ENCODE measurements around the gene PPFIA3.
"Not testable (repeated sequence)": the region's sequence is repeated elsewhere in the genome, so short reads cannot be mapped to it uniquely, and the experiment has no call there.

The PPFIA3 gene

DNA sequence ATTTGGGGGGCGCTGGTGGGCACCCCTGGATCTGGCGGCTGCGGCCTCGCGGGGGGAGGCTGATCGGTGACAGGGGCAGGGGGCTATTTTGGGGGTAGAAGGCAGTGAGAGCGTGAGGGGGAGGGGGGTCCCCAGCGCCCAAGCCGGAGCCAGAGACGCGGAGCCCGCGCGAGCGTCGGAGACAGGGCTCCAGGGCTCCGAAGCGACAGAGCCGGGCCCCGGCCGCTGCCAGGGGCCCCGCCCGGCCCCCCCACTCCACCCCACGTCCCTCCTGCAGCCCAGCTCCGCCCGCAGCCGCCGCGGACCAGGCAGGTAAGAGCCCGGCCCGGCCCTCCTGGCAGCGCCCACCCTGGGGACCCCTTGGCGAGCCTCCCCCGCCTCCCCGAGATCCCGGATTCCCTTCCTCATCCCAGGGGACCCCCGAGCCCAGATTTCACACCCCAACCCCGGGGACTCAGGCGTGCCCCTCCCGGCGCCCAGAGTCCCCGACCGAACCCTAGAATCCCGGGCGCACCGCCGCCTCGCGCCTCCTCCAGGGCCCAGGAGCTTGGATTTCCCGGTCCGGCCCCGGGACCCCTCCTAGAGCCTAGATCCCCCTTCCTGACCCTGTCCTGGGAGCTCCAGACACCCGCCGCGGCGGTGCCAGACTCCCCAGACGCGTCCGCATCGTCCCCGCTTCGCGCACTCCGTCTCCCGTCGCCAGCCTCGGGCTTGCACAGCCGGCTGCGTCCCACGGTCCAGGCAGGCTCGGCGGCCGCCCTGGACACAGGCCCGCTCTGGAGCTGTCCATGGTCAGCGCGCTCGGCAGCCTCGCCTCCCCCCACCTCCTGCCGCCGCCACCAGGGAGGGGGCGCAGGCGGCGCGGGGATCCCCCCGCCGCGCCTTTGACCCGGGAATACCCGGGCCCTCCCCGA is at the start of gene PPFIA3:
PPFIA3 (plus strand) TSS at position 134 of the 914 bp plus-strand sequence. CDS start 8,330 bp downstream, outside the sequence.
- no peak for DNase-seq (ENCODE audit: low read depth)

DNA sequence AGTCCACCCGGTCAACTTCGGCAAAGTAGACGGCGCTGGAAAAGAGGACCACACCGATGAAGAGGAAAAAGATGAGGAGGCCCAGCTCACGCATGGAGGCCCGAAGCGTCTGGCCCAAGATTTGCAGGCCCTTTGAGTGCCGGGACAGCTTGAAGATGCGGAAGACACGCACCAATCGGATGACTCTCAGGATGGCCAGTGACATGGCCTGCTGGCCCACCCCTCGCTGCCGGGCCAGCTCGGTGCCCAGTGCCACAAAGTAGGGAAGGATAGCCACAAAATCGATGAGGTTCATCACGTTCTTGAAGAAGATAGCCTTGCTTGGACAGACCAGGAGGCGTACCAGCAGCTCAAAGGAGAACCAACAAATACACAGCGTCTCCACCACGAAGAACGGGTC is 48.9 kb upstream of the PPFIA3 start:
- DNase-seq (ENCODE audit: low read depth), result no peak

DNA sequence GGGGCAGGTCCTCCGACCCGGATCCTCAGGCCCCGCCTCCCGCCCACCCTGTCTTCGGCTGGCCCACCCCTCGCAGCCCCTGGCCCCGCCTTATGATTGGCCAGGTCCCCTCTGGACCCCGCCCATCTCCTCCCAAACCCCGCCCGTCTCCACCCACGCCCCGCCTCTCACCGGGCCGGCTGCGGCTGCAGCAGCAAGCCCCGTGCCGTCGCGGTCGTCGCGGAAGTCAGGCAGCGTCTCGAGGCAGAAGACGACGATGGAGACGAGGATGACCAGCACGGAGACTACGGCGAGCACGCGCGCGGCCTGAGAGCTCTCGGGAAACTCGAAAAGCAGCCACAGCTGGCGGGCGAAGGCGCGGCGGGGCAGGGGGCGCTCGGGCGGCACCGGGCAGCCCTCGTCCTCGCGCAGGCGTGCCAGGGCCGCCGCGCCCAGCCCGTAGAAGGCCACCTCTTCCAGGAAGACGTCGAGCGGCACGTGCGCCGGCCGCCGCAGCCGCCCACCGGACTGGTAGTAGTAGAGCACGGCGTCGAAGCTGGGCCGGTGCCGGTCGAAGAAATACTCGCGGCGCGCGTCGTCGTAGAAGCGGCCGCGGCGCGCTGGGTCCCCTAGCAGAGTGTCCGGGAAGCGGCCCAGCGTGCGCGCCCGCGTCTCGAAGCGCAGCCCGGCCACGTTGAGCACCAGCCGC is 47.3 kb upstream of the PPFIA3 start:
- DNase-seq (ENCODE audit: low read depth), result no peak

DNA sequence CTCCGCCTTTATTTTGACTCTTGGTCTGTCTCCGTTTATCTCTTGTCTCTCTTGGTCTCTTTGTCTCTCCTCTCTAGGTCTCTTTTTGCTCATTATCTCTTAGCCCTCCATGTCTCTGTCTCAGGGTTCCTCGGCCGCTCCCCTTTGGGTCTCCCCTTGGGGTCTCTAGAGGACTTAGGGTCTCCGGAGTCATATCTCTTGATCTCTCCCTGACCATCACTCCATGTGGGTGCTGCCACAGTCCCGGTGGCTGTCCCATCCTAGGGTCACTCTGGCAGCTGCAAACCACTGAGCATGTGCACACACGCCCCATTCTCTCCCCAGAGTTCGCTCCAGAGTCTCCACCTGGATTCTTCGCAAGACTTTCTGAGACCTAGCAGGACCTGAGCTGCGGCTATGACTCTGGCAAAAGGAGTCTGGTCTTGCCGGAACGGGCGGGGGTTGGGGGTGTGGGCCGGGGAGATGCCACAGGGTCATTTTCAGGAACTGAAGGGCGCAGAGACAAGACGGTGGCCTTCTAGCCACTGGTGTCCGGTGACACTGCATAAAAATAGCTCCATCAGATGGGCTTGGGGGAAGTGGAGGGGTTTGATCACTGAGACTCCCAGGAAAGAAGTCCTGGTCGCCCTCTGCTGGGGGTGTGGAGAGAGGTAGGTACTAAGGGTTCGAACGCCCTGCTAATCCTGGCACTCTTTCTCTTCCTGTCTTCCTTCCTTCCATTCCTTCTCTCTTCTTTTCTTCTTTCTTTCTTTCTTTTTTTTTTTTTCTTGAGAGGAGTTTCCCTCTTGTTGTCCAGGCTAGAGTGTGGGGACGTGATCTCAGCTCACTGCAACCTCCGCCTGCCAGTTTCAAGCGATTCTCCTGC is 45.6 kb upstream of the PPFIA3 start:
- no peak for DNase-seq (ENCODE audit: low read depth)

DNA sequence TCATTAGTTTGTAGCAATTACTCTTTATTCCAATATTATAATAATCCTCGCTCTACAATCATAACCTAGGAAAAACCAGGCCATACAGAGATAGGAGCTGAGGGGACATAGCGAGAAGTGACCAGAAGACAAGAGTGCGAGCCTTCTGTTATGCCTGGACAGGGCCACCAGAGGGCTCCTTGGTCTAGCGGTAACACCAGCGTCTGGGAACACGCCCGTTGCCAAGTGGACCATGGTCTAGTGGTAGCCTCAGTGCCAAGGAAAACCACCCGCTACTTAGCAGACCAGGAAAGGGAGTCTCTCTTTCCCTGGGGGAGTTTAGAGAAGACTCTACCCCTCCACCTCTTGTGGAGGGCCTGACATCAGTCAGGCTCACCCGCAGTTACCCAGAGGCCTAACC is 44.5 kb upstream of the PPFIA3 start:
- not testable (repeated sequence) for DNase-seq (ENCODE audit: low read depth)

DNA sequence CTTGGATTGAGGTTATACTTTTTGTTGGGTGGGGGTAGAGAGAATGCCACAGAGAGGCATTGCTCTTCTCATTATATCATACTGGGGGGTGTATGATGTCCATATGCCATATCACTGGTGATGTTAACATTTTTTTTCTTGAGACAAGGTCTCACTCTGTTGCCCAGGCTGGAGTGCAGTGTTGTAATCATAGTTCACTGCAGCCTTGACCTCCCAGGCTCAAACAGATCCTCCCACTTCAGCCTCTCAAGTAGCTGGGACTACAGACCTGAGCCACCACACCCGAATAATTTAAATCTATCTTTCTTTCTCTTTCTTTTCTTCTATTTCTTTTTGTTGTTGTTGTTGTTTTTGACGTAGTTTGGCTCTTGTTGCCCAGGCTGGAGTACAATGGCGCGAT is 39.0 kb upstream of the PPFIA3 start:
- DNase-seq (ENCODE audit: low read depth), result no peak

DNA sequence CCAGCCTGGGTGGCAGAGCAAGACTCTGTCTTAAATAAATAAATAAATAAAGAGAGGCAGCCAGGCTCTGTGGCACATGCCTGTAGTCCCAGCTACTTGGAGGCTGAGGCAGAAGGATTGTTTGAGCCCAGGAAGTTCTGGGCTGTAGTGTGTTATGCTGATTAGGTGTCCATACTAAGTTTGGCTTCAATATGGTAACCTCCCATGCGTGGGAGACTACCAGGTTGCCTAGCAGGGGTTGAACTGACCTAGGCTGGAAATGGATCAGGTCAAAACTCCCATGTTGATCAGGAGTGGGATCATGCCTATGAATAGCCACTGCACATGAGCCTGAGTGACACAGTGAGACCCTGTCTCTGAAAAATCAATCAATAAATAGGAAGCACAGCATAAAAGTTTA is 38.1 kb upstream of the PPFIA3 start:
- DNase-seq (ENCODE audit: low read depth), result no peak

DNA sequence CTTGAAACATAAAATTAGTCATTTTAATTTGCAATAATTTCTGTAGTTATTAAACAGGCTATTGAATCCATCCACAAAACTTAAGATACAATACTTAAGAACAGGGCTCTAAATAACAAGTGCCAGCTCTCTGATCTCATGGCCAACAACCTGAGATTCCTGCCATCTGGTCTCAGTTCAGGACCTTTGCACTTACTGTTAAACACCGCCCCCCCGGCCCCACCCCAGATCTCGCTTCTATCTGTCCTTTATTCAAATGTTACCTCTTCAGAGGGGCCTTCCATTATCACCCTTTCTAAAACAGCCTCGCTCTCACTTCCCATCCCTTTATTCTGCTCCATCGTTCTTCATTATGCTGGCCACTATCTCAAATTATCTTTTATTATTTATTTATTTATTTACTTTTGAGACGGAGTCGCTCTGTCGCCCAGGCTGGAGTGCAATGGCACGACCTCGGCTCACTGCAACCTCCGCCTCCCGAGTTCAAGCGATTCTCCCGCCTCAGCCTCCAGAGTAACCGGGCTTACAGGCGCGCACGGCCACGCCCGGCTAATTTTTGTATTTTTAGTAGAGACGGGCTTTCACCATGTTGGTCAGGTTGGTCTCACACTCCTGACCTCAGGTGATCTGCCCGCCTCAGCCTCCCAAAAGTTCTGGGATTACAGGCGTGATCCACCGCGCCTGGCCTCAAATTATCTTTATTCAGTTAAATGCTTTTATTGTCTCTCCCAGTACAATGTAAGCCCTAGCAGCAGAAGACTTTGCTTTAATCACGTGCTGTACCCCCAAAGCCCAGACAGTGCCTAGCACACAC is 34.9 kb upstream of the PPFIA3 start:
- no peak for DNase-seq (ENCODE audit: low read depth)

DNA sequence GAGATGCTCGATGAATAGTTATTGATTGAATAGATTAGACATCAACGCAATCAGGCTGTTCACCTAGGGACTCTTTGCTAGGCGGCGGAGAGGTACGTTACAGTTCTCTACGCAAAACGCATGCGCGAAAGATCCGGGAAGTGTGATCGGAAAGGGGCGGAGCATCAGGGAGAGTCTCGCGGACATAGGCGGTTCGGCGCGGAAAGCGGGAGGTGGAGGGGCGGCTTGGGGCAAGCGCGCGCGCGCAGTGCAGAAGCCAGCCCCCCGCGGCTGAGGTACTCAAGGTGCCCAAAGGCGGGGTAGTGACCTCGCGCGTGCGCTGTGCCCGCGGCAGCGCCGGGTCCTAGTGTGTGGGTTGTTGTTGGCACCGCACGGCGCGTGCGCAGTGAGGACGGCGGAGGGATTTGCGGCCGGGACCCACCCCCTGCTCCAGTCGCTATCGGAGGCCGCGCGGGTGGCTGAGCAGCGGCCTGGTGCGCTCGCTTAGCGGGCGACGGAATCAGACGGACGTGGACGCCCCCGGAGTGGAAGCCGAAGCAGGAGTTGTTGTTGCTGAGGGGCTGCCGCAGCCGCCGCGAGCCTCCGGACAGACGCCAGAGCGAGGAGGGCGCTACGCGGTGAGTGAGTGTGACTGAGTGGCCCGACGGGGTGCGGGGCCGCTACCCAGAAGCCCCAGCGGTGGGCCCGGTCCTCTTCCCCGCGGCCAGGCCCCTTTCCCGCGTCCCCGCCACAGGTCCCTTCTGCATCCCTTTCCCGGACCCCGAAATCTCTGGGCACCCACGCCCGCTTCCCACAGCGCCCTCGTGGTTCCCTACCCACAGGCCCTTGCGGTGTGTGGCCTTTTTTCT is 34.1 kb upstream of the PPFIA3 start, which contains the start of gene SNRNP70:
SNRNP70 (plus strand) TSS at position 432 of the 848 bp plus-strand sequence. CDS start 964 bp downstream, outside the sequence.
- DNase-seq (ENCODE audit: low read depth), result peak; percentile 92

DNA sequence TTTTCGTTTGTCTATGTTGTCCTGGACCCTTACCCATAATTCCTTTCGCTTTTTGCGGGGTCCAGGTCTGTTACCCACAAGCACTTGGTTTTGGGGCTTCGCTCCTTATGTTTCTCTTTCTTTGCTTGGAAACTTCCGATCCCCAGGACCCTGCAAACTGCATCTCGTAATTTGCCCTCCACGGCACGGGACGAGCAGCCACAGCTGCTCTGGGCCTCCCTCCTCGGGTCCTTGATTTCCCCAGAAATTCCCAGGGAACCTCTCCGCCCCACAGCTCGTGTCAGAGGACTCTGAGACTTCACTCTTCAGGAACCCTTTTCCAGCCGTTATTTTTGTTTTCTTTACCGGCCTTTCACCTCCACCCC is 33.5 kb upstream of the PPFIA3 start:
- DNase-seq (ENCODE audit: low read depth), result no peak

DNA sequence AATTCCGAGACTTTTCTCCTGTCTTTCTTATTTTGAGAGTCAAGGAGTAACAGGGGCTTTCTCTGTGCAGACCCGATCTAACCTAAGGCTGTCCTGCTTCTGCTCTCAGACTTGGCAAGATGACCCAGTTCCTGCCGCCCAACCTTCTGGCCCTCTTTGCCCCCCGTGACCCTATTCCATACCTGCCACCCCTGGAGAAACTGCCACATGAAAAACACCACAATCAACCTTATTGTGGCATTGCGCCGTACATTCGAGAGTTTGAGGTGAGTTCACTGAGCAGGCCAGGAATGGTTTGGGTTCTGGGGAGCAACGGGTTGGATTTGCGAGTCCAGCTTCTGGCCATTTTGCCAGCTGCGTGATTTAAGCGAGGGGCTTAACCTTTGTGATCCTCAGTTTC is 33.0 kb upstream of the PPFIA3 start:
- DNase-seq (ENCODE audit: low read depth), result no peak

DNA sequence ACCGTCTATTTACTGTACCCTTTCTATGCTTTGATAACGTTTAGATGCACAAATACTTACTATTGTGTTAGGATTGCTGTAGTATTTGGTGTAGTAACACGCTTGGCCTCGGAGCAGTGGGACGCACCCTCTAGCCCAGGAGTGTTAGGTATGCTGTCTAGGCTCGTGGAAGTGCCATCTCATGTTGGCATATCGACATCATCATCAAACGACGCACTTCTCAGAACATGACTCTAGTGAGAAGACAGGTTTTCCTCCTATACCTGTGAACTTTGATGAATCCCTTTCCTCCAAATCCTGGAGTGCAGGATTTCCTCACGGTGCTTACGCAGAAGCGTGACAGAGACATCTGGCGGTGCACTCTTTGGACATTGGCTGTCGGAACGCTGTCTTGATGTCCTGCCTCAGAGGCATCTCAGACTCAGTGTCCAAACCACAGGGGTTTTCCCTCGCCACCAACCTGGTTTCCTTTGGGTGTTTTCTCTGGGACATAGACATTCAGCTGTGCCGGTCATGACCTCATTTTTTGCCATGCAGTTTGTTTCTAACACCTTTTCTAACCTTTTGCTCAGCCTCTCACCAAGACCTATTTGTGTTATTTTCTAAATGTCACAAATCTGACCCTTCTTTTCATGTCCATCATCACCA is 27.8 kb upstream of the PPFIA3 start:
- DNase-seq (ENCODE audit: low read depth), result no peak

DNA sequence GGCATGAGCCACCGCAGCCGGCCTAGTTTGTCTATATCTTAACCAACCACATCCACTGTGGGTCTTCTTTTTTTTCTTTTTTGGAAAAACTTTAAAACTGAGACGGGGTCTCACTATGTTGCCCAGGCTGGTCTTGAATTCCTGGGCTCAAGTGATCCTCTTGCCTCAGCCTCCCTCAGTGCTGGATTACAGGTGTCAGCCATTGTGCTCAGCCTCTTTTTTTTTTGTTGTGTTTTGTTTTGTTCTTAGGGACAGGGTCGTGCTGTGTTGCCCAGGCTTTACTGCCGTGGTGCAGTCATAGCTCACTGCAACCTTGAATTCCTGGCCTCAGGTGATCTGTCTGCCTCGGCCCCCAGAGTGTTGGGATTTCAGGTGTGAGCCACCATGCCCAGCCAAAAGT is 26.7 kb upstream of the PPFIA3 start:
- DNase-seq (ENCODE audit: low read depth), result no peak

DNA sequence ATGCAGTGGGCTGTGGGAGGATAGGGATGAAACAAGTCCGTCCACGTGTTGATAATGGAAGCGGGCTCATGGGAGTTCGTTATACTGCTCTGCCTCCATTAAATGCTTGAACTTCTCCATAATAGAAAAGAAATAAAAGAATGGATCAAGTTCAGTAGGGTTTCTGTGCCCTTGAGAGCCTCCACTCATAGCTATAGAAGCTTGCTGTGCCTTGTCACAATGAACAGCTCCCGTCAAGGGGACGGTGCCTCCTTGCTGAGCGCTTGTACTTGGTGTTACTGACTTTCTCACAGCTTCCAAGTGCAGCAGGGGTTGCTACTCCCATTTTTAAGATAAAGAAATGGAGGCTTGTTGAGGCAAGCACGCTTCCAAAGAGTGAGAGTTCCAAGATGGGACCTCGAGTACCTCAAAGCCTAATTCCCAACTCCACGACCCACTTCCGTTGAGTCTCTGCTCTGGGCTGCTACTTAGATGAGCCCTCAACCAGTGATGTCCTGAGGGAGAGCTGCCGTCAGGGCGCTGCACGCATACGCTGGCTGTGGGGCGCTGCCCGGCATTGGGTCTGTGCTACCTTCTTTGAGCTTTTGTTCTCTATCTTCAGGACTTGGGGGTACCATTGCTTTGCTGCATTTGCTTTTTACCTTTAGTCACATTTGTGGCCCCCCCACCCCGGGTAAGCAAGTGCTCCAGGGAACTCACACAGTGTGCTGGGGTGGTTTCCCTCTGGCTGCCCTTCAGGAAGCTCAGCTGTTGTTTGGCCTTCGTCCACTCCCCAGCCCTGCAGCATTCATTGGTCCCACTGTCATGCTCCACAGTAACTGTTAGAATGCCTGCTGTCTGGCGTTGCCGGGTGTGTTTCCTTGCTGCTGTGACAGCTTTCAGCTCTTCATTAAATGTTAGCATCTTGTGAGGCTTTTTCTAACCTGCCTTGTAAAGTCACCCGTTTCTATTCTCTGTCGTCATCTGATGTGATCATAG is 24.6 kb upstream of the PPFIA3 start:
- DNase-seq (ENCODE audit: low read depth), result no peak

DNA sequence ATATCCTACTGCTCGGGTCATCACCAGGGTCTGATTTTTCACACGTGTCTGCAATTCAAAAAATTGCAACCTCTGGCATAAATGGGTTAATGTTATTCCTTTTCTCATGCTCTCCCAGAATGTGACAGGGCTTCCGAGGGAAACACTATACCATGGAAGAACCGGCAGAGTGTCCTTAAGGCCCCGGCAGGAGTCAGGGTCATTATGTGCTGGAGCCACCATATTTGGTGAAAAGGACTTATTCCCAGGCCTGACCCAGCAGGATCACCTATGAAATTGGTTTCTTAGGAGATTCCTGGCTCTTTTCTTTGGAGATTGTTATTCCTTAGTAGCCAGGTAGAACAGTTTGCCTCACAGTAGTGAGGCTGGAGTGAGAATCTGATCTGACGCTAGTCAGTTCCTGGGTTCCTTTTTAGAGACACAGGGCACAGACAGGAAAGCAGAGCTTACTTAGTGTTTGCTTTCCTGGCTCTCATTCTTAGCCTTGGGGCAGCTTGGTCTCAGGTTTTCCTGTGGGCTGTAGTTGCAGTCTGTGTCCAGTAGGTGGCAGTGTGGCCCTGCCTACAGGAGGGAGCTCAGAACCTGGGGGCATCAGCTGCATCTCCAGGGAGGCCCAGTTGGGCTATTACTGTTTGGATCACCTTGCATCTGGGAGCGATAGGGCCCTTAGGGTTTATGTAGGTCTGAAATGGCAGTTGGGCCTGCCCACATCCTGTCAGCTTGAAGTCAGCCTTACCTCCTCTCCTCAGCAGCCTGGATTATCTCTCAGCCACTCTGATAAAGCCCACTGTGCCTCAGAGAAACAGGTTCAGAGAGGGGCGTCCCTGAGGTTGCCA is 21.7 kb upstream of the PPFIA3 start:
- no peak for DNase-seq (ENCODE audit: low read depth)

DNA sequence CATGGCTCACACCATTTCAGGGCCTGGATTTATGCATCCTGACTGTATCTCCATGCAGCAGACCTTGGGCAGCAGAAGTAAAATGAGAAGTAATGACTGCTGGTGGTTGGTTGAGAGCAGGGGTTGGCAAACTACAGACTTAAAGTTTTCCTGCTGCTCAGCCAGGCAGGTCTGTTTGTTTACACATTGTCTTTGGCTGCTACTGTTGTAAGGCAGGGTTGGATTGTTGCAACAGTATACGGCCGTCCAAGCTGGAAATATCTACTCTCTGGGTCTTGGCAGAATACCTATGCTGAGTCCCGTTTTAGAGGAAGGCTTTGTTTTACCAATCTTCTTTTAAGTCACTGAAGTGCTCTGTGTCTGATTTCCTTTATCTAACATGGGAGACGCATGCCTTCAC is 20.5 kb upstream of the PPFIA3 start:
- DNase-seq (ENCODE audit: low read depth), result no peak

DNA sequence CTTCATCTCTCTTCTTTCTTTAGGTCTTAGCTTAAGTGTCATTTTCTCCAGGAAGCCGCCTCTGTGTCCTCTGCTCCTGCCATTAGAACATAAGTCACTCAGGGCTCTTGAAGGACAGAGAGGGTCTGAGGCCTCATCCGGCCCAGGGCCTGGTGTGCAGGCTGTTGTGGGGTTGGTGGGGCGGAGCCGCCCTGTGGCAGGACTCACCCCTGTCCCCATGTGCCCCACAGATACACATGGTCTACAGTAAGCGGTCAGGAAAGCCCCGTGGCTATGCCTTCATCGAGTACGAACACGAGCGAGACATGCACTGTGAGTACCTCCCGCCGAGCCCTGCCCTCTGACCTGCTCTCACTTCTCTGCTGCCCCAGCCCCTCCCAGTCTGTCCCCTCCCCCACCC is 18.2 kb upstream of the PPFIA3 start:
- no peak for DNase-seq (ENCODE audit: low read depth)

DNA sequence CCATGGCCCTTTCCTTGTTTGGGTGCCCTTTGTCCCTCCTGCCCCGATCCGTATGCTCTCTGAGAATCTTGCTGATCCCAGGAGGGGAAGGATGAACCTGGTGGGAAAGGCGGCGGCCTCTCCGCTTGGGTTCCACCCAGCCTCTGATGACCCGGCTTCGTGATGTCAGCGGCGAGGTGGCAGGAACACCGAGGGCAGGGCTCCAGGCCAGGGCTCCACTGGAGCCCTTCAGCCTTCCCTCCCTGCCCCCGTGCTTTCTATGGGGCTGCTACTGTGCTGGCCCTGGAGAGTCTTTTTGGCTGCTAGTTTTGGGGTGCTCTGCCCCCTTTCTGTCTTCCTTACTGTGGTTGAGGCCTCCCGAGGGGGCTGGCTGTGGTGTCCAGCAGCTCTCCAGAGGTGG is 17.0 kb upstream of the PPFIA3 start:
- no peak for DNase-seq (ENCODE audit: low read depth)

Data from HS-5 (cell line).